GM12864 (cell line): ENCODE results near the gene AKR7A3.
"Not testable (repeated sequence)": the region's sequence is repeated elsewhere in the genome, so short reads cannot be mapped to it uniquely, and the experiment has no call there.

ENCODE experiments used
- DNase-seq: peaks from one replicate; pipeline ENCODE4 v3.0.0-alpha.2; 2011; ENCODE audit warnings: low read depth
- H3K4me3 ChIP-seq: 2 replicates; pipeline ENCODE4 v1.5.1; 2011; ENCODE audit warnings: mild to moderate bottlenecking, low read depth, low read length, control low read depth
- TF ChIP-seq, protein P1 (sequence below): IDR thresholded peaks from 2 replicates; pipeline ENCODE4 v1.5.1; 2011; ENCODE audit warnings: low read depth, mild to moderate bottlenecking, moderate library complexity, low read length, control low read depth, inconsistent platforms; ENCODE audit errors: missing control alignments

The AKR7A3 gene

DNA sequence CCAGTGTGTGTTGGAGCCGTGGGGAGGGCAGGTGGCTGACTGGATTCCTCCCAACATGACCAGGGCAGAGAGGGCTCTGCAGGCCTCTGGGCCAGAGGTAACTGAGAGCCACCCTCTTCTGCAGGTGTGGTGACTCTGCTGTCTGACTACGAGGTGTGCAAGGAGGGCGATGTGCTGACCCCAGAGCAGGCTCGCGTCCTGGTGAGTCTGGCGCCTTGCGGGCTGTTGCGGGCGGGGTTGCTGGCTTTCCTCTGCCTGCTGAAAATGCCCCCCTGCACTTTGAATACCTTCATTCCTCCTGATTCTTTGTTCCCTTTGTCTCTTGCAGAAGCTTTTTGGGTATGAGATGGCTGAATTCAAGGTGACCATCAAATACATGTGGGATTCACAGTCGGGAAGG lies 30.2 kb downstream of the AKR7A3 start:
- H3K4me3 ChIP-seq = no peak overlapping the region
- DNase-seq = no peak
- TF ChIP-seq, protein P1, sequence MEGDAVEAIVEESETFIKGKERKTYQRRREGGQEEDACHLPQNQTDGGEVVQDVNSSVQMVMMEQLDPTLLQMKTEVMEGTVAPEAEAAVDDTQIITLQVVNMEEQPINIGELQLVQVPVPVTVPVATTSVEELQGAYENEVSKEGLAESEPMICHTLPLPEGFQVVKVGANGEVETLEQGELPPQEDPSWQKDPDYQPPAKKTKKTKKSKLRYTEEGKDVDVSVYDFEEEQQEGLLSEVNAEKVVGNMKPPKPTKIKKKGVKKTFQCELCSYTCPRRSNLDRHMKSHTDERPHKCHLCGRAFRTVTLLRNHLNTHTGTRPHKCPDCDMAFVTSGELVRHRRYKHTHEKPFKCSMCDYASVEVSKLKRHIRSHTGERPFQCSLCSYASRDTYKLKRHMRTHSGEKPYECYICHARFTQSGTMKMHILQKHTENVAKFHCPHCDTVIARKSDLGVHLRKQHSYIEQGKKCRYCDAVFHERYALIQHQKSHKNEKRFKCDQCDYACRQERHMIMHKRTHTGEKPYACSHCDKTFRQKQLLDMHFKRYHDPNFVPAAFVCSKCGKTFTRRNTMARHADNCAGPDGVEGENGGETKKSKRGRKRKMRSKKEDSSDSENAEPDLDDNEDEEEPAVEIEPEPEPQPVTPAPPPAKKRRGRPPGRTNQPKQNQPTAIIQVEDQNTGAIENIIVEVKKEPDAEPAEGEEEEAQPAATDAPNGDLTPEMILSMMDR = no peak

DNA sequence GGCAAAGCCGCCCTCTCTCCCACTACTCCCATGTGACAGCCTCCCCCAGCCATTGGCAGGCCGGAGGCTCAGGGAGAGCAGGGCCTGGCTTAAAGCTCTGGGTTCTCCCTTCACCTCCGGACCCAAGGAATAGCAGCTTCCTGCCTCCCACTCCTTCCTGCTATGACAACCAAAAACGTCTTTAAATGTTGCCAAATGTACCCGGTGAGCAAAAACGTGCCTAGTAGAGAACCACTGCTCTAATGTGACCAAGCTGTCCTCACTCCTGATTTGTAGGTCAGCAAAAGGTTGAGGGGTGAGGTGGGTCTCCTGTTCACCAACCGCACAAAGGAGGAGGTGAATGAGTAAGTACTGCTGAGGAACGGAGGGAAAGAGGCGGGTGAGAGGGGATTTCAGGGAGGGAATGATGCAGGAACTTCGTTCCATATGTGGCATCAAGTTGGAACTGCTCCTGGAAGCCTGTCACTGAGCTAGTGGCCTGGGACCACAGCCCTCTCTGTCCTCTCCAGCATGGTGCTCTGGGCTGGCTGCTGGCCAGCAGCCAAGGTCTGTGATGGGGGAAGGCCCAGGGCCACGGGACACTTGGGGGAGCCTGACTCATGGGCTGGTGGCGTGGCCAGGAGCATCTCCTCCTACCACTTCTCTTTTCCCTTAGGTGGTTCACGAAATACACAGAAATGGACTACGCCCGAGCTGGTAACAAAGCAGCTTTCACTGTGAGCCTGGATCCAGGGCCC lies 31.2 kb downstream of the AKR7A3 start:
- H3K4me3 ChIP-seq = no peak overlapping the region
- DNase-seq = no peak
- TF ChIP-seq, protein P1 = no peak

DNA sequence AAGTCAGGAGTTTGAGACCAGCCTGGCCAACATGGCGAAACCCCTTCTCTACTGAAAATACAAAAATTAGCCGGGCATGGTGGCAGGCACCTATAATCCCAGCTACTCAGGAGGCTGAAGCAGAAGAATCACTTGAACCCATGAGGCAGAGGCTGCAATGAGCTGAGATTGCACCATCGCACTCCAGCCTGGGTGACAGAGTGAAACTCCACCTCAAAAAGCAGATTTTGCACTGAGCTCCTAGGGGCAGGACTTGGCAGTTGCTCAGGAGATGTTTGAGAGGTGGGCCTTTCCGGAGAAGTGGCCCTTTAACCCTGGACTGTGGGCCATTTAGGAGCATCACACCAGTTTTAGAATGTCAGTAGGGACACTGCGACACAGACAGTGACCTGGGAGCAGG lies 32.3 kb downstream of the AKR7A3 start:
- not testable (repeated sequence) for DNase-seq, H3K4me3 ChIP-seq

DNA sequence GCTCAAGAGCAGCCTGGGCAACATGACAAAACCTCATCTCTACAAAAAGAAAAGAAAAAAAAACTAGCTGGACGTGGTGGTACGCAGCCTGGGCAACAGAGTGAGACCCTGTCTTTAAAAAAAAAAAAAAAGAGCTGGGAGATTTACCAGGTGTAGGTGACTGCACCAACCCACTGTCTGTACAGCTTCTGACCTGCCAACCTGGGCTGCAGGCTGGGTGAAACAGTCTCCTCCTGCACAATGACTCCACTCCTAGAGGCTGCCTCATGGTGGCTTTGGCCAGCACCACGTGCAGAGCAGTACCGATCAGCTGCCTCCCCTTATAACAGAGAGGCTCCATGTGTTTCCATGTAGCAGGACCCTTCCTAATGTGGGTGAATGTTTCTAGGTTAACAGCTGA lies 33.3 kb downstream of the AKR7A3 start:
- TF ChIP-seq, protein P1 = no peak
- no peak overlapping the region for H3K4me3 ChIP-seq
- DNase-seq = no peak

DNA sequence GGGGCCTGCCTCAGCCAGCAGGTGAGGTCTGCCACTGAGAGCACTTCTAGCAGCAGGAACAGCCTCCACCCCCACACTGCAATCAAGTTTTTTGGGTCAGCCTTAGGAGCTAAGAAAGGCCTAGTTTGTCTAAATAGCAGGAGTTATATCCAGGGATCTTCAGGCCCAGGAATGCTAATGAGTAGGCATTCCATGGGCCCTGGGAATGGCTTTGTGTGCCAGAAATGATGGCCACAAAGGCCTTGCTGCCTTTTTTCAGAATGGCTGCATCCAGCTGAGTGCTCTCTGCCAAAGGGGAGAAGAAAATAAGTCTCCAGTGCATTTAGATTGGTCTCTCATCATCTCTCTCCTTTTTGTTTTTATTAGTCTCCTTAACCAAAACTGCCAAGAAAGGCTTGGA lies 34.2 kb downstream of the AKR7A3 start:
- no peak overlapping the region for H3K4me3 ChIP-seq
- TF ChIP-seq, protein P1 = no peak
- DNase-seq = no peak

DNA sequence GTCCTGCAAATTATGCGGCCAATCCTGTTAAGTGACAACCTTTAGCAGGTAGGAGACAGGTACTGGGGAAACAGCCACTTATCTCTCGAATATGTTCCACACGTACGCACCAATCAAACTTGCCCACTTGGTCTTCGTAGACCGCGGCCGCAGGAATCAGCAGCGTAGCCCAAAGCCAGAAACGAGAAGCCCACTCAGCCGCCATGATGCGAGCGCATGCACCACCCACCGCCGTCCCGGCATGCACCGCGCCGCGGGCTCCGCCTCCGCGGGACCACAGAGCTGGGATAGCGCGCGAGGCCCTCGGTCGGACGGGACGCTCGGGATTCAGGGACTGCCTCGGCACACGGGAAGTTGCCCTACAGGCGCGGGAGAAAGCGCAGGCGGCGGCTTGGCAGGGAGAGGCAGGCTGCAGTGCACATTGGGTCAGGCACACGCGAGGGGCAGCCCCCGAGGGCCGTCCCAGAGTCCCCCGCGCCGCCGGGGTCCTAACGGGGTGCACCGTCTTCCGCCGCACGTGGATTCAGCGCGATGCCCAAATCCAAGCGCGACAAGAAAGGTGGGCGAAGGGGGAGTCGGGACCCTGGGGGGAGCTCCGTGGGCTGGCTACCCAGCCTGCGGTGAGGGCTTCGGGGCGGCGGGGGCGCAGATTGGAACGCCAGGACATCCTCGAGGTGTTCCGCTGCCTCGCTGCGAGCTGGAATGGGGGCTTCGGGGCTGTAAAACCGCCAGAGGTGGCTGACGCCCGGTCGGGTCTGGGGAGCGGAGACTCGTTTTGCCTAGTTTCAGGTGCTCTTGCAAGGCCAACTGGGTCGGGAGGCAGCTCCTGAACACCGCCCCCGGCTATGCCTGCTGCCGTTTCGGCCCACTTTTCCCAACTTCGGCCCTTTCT lies 37.0 kb downstream of the AKR7A3 start, which contains the start of the genes EMC1 and MRTO4:
Gene EMC1, minus strand, starts transcription at position 220 of the 892 bp plus-strand sequence. Its CDS starts 15 bp downstream, at position 205.
Gene MRTO4, plus strand, starts transcription at position 501 of the 892 bp plus-strand sequence. Its CDS starts 31 bp downstream, at position 532.
- peak; percentile 41 for DNase-seq
- TF ChIP-seq, protein P1 = no peak
- H3K4me3 ChIP-seq = peak within 1 kb of the TSS; percentile 87

DNA sequence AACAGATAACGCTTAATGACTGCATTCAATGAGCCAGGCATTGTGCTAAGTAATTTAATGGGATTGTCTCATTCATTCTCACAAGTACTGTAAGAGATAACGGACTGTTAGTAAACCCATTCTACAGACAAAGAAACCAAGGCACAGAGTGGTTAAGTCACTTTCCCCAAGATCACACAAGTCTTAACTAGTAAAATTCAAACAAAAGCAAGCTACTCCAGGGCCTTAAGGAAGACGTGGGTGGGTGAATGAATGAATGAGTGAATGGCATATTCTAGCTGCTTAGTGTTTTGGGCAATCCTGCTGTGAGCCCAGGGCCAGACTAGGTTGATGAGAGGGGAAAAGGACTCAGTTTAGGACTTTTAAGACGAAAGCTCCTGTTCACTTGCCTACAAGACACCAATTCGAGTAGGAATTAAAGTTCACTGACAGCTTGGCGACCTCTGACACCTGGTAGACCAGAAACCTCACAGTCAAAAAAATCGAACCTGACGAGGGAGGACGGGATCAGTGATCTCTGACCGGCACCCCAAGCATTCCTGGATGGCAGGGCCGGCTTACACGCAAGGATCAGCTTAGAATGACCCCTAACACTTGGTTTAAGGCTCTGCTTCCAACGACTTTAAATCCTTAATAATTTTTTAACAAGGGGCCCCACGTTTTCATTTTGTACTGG lies 37.8 kb downstream of the AKR7A3 start:
- DNase-seq = no peak
- peak overlapping the region; percentile 87 for H3K4me3 ChIP-seq
- TF ChIP-seq, protein P1 = no peak
